GM21529 (cell line): ENCODE results near the gene TFR2.
A peak's percentile ranks its signal among the peaks of the same experiment; 100 is the strongest.

Experiments
- ATAC-seq: cut with Tn5 transposase; IDR thresholded peaks from one replicate; pipeline ENCODE4 v1.9.1; 2021; ENCODE audit not compliant: unreplicated experiment

TFR2 gene

DNA sequence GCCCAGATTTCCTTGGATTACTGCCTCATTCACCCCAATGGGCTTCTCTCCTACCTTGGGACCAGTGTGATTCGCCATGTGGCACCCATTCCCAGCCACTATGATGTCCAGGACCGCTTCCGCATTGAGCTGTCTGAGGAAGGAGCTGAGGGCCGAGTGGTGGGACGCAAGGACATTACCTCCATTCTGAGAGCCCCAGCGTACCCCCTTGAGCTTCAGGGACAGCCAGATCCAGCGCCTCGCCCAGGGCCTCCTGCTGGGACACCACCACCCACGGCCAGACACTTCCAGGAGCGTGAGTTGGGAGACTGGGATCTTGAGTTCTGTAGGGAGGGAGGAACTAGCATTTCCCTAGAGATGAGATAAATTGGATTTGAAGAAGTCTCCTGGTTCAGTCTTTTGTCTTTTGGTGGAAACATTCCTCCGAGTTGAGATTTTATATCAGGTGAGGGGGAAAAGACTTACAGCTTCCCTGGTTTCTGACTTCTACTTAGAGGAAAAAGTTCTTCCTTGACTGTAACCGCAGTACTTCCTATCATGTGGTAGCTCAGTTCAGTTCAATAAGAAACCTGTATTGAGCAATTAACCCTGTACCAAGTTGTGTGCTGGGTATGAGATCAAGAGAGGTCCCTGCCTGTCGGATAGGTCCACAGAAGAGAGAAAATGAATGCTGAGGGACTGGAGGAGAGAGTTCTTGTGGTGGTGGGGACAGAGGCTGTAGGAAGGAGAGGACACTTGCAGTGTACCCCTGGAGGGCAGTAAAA, 27.8 kb downstream of the TFR2 start:
- no peak for ATAC-seq

DNA sequence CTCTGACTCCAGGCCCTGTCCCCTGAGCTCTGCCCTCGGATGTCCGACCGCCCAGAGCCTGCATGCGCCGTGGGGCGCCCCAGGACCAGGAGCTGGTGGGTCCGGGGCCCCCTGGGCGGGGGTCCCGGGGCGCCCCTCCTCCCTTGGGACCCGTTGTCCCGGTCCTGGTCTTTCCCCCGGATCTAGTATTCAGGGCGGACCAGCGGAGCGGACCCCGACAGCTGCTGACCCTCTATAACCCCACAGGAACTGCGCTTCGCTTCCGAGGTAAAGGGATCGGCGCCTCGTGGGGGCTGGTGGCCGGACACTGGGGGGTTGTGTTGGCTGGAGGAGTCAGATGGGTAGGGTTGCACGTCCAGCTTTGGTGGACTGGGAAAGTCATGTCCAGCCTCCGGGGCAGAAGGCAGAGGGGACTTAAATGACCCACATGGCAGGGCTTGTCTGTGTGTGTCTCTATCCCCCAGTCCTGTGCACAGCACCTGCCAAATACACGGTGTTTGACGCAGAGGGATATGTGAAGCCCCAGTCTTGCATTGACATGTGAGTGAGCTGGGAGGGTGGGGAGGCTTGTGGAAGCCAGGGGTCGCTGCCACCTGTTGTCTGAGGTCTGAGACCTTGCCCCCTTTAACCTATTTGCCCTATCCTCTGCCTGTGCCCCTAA, 28.5 kb downstream of the TFR2 start:
- no peak for ATAC-seq

DNA sequence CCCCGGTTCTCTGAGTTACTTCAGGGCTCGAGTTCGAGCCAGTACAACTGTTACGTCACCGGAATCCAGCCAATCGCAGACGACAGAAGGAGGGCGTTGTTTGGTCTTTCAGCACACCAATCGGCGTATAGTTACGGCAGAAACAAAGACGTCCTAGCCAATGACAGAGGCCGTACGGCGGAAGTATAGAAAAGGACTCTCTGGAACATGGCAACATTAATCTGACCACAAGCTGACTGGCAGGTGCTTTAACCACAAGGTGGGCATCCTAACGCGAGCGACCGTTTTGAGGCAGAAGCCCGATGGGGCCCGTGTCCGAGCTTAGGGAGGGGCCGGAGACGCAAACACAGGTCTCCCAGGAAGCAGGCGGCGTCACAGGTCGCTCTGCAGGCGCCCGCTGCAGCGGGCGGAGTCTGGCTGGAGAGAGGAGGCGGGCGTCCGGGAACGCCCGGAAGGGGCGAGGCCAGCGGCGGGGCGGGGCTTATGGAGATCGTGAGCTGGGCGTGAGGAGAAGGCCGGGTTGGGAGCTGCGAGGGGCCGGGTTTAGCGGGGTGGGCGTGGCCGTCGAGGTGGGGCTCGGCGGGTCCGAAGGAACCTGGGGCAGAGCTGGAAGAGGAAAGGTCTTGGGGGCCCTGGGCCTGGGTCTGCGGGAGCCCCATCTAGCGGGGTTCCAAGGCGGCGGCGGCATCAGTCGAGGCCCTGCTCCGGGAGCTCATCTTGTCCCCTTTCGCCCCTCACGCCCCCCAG, 29.2 kb downstream of the TFR2 start, which contains the start of gene MOSPD3:
MOSPD3 (plus strand) TSS at position 558 of the 747 bp plus-strand sequence. CDS start 252 bp downstream, outside the sequence.
- peak; percentile 89 for ATAC-seq

DNA sequence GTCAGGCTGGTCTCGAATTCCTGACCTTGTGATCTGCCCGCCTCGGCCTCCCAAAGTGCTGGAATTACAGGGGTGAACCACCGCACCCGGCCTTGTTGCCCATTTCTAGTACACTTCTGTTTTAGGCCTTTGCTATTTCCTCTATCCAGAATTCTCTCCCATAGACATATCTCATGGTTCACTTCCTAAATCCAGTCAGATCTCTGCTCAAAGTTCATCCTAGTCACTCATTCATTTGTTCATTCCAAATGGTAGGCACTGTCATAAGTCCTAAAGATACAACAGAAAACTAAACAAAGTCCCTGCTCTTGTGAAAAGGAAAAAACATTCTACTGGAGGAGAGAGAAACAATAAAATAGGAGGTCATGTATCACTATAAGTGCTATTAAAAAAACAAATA, 31.4 kb downstream of the TFR2 start:
- ATAC-seq: no peak

DNA sequence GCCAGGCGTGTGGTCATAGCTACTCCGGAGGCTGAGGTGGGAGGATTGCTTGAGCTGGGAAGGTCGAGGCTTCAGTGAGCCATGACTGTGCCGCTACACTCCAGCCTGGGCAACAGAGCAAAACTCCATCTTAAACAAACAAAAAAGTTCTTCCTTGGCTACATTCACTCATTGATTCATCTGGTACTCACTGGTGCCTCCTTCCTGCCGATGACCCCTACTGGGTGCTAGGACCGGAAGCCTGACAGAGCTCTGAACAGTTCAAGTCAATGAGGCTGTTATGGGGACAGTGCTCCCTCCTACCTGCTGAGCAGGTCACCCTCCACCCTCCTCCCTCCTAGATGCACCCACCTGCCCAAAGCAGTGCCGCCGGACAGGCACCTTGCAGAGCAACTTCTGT, 34.2 kb downstream of the TFR2 start:
- ATAC-seq: no peak

DNA sequence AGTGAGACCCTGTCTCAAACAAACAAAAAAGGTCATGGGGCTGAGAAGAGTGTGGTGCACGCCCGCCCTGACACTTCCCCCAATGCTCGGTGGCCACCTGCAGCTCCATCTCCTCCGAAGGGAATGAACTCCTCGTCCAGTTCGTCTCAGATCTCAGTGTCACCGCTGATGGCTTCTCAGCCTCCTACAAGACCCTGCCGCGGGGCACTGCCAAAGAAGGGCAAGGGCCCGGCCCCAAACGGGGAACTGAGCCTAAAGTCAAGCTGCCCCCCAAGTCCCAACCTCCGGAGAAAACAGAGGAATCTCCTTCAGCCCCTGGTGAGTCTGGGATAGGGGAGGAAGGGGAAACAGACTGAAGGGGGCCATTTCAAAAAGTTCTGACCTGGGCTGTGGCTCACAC, 35.0 kb downstream of the TFR2 start:
- no peak for ATAC-seq

DNA sequence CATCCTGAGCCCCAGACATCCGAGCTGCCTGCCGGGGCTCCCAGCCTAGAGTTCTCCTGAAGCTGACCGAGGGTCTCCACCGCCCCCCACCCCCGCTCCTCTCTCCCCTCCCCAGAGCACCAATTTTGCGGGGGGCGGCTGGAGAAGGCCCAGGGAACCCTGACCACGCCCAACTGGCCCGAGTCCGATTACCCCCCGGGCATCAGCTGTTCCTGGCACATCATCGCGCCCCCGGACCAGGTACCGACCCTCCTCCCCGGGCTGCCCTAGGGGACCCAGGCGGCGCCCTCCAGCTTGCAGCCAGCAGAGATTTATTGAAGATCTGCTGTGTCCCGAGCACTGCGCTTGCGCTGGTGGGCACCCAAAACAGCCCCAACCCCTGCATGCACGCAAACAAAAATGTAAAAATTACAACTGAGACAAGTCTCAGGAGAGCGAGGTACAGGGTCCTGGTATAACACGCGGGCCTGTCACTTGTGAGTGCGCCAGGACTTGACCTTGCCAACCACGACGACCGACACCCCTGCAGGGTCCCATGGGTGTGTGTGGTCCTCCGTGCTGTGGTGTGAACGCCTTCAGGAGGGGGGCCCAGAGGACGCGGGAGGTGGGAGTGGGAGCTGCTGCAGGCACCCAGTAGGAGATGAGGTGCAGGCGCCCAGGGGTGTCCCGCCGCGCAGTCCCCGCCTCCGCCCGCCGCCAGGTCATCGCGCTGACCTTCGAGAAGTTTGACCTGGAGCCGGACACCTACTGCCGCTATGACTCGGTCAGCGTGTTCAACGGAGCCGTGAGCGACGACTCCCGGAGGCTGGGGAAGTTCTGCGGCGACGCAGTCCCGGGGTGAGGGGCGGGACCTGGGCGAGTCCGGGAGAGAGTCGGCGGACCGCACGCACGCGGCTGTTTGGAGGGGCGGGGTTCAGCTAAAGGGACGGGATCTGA, 36.1 kb downstream of the TFR2 start:
- ATAC-seq: no peak

DNA sequence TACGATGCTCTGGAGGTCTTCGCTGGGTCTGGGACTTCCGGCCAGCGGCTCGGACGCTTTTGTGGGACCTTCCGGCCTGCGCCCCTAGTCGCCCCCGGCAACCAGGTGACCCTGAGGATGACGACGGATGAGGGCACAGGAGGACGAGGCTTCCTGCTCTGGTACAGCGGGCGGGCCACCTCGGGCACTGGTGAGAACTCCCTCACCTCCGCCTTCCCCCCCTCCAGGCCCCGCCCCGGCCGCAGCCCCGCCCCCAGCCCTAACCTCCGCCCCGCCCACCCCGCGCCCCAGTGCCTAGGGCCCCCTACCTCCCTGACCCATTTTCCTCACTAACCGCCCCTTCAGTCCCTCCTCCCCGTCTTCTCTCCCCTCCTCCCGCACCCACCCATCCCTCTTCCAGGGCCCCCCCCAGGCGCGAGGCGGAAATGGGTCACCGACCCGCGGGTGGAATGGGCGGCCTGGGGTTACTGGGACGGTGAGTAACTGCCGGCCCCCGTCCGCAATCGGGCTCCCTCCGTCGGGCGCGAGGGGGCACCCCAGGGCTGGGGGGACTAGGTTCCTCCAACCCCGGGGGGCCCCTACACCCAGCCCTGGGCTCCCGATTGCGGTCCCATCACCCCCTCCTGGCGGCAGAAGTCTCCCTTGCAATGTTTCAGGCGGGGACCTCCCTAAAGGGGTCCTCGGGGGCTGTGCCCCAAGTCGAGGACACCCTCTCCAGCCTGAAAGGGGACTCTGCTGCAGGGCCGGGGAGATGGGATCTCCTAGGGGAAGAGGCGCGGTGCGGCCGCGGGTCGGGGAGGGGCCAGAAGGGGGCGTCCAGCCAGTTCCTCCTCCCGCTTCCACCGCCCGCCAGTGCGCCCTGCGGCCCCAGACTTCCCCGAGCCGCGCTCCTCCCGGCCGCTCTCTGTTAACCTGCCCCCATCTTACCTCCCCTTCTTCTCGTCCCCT, 37.0 kb downstream of the TFR2 start:
- ATAC-seq: peak; percentile 63

DNA sequence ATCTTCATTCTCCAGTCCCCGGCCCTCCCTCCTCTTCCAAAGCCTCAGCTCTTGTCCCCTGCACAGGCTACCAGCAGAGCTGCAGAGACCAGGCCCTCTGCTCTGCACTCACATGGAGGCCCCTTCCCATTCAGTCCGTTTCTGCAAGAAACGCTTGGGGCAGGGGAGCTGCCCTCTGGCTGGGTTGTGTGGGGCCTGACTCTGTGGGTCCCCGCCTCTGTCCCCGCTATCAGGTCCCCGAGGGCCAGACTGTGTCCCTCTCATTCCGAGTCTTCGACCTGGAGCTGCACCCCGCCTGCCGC, 37.7 kb downstream of the TFR2 start:
- no peak for ATAC-seq

DNA sequence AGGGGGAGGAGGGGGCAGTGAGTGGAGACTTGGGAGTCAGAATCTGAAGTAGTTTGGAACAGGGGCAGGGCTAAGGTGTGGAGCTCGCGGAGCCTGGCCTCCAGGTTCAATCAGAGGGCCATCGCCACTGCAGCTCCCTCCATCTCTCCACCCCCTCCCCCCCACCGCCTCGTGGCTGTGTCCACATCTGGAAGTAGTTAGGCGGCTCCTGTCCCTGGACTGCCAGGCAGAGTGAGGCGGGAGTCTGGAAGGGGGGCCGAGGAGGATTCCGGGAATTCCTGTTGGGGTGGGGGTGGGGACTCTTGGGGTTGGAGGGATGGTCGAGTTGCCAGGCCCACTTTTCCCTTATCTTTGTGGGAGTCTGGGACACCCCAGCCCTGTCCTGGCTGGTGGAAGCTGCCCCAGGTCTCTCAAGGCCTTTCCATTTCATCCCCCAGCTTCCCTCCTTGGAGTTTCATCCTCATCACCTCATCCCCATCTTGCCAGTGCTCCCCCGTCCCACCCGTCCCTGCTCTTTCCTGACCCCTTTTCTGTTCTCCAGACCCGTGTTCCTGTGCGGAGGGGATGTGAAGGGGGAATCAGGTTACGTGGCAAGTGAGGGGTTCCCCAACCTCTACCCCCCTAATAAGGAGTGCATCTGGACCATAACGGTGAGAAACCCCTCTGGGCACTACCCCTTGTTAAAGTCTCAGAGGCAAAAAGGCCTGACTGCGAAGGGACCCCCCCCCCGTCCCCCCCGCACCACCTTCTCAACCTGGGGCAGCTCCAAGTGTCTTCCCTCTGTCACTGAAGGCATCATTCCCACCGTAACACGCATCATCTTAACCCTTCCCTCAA, 38.2 kb downstream of the TFR2 start:
- ATAC-seq: no peak

DNA sequence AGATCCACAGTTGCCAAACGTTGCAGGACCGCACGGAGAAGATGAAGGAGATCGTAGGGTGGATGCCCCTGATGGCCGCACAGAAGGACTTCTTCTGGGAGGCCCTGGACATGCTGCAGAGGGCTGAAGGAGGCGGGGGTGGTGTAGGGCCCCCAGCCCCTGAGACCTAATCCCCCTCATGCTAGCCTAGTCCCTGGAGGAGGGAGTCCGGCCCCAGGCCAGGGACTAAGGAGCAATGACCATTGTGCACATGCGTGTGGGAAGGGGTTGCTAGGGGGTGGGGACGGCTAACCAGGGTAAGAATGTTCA, 40.7 kb downstream of the TFR2 start:
- ATAC-seq: no peak

DNA sequence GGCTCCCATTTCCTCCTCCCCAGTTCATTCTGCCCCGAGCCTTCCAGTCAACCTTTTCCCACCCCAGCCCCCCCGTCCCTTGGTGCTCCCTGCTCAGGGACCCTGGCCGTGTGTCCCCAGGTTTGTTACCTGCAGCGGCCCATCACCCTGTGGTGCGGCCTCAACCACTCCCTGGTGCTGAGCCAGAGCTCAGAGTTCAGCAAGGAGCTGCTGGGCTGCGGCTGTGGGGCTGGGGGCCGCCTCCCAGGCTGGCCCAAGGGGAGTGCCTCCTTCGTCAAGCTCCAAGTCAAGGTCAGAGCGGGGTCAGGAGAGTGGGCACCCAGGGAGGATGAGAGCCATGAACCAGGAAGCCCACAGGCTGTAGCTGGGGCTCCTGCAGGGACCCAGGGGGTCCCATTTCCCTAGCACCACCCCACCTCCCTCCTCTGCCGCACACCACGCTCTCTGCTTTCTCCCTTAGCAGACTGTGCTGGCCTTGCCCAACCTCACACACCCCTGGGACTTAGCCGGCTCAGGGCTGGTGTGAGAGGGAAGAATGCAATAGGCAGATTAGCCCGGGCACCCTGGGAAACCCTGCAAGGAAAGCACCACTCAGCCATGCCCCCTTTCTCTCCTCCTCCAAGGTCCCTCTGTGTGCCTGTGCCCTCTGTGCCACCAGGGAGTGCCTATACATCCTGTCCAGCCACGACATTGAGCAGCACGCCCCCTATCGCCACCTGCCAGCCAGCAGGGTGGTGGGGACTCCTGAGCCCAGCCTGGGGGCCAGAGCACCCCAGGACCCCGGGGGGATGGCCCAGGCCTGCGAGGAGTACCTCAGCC, 41.2 kb downstream of the TFR2 start:
- no peak for ATAC-seq

DNA sequence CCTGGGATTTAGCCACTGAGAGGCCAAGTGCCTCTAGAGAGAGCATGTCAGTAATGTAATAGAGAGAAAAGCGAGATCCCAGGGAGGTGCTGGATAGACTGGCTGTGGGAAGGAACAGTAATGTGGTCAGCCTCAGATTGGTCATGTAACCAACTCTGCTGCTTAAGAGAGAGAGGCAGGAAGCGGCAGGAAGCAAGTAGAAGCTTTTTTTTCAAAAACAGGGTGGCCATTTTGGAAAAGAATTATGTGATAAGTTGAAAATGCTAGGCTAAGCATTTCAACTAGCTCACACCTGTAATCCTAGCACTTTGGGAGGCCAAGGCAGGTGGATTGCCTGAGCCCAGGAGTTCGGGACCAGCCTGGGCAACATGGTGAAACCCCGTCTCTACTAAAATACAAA, 42.9 kb downstream of the TFR2 start:
- no peak for ATAC-seq

DNA sequence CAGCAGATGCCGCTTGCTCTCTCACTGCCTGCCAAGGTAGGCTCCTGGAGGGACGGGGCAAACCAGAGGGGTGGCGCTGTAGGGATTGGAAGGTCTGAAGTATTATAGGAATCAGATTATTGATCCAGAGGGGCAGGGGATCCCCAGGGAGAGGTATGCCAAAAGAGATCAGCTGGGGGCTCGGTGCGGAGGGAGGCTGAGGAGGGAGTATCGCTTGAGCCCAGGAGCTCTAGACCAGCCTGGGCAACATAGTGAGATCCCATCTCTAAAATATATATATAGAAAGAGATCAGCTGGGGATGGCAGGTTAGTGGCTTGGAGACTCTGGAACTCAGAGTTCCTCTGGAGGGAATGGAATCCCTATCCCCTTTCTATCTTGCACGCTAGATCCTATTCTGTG, 46.2 kb downstream of the TFR2 start:
- no peak for ATAC-seq

DNA sequence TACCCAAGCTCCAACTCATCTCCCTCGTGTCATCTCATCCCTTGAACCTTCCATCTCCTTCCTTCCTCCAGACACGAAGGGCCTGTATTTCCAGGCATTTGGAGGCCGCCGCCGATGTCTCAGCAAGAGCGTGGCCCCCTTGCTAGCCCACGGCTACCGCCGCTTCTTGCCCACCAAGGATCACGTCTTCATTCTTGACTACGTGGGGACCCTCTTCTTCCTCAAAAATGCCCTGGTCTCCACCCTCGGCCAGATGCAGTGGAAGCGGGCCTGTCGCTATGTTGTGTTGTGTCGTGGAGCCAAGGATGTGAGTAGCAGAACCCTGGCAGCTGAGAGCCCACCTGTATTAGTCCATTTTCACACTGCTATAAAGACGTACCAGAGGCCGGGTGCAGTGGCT, 49.8 kb downstream of the TFR2 start:
- ATAC-seq: no peak

DNA sequence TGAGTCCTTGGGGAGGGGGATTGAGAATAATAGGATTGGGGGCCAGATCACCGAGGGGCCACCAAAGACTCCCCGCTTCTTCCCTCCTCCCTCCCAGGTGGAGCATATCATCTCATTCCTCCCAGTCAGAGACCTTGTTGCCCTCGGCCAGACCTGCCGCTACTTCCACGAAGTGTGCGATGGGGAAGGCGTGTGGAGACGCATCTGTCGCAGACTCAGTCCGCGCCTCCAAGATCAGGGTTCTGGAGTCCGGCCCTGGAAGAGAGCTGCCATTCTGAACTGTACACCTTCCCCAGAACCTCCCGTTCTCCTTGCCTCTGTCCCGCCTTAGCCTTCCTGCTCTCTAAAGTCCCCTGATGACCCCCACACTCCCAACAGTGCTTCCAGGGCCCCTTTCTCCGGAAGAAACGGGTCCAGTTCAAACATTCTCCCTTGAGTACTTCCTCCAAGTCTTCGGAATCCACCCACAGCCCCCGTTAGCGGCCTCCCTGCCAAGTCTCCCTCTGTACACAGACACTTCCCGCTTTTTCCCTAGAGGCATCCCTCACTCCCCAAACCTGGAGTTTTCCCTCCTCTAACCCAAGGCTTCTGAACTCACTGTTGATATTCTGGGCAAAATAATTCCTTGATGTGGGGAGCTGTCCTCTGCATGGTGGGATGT, 51.1 kb downstream of the TFR2 start:
- ATAC-seq: no peak

DNA sequence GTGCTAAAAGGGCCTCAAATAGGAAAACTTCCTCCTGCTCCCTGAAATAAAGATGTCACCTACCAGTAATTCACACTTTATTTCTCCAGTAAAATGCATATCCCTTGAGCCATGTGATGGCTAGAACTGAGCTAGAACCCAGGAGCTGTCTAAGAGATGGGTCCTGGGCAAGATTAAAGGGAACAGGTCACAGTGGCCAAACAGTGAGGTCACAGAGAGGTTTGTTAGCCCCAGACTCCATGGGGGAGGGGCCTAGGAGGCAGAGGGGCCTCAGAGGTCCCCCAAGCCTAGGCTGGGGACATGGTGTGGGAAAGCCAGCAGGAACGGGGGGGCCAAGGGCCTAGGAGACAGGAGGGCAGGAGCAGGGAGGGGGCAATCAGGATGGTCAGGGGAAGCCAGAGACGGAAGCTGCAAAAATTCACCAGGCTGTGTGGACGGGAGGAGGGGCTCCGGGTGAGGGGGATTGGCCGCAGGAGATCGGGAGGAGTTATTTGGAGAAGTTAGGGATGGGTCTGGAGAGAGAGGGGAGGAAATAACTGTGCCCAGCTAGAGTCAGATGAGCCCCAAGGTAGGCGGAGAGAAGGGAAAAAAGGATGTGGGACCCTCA, 51.9 kb downstream of the TFR2 start:
- no peak for ATAC-seq
